ENCODE results near the gene SCLT1. TPM values are rescaled to one million over a fixed set of nuclear protein-coding genes. Genes with fewer than 3 reads are reported as not detected.

Gene SCLT1
- total and polyA plus RNA-seq, 2 experiments from 2014 or later = 5.7 to 13.9 TPM

GRCh38 chr4:128980816-128981326 is 112.5 kb downstream of the SCLT1 start:
- Histone ChIP-seq H3K36me3 (no peaks in the 10 kb centered on the region), H3K9me3 (ENCODE audit: low read depth) (no peaks in the 10 kb centered on the region), H3K4me3 (no peak overlapping the region), H3K27me3 (no peaks in the 10 kb centered on the region), H3K4me1 (ENCODE audit: low read depth) (no peaks in the 10 kb centered on the region), H3K27ac (no peak overlapping the region)
- no peak for DNase-seq (ENCODE audit: low read depth in 1 of 2, low spot score in 1 of 2)
- TF ChIP-seq CTCF (IDR thresholded peaks at IDR 0.05; ENCODE audit: low read depth, low read length) = no peak

- no peaks in the 10 kb centered on the region for H3K4me1 ChIP-seq (ENCODE audit: low read depth)
- H3K27ac ChIP-seq = no peak overlapping the region
- DNase-seq (ENCODE audit: low read depth in 1 of 2, low spot score in 1 of 2) = peak in 1 of 2 donors; percentile 83
- no peaks in the 10 kb centered on the region for H3K27me3 ChIP-seq
- no peak overlapping the region for H3K4me3 ChIP-seq
- no peaks in the 10 kb centered on the region for H3K9me3 ChIP-seq (ENCODE audit: low read depth)
- TF ChIP-seq CTCF (IDR thresholded peaks at IDR 0.05; ENCODE audit: low read depth, low read length) = no peak
- no peaks in the 10 kb centered on the region for H3K36me3 ChIP-seq
These were observed 113.4 kb downstream of the SCLT1 start for GRCh38 chr4:128979934-128980333.

- no peak overlapping the region for H3K27ac ChIP-seq
These were observed 114.4 kb downstream of the SCLT1 start for GRCh38 chr4:128978985-128979384.

GRCh38 chr4:128974136-128974581 is 119.2 kb downstream of the SCLT1 start:
- no peak overlapping the region for H3K27ac ChIP-seq
- peak in 1 of 2 donors; percentile 6 for DNase-seq (ENCODE audit: low read depth in 1 of 2, low spot score in 1 of 2)
- no peaks in the 10 kb centered on the region for H3K36me3 ChIP-seq
- no peak for TF ChIP-seq CTCF (IDR thresholded peaks at IDR 0.05; ENCODE audit: low read depth, low read length)
- H3K9me3 ChIP-seq (ENCODE audit: low read depth) = no peaks in the 10 kb centered on the region
- no peaks in the 10 kb centered on the region for H3K4me1 ChIP-seq (ENCODE audit: low read depth)
- no peaks in the 10 kb centered on the region for H3K27me3 ChIP-seq
- H3K4me3 ChIP-seq = no peak overlapping the region

More at GRCh38 chr4:128978985-128979384, 114.4 kb downstream of the SCLT1 start:
- Histone ChIP-seq H3K4me3 (no peak overlapping the region), H3K9me3 (ENCODE audit: low read depth) (no peaks in the 10 kb centered on the region), H3K27me3 (no peaks in the 10 kb centered on the region), H3K4me1 (ENCODE audit: low read depth) (no peaks in the 10 kb centered on the region), H3K36me3 (no peaks in the 10 kb centered on the region)
- DNase-seq (ENCODE audit: low read depth in 1 of 2, low spot score in 1 of 2) = no peak
- TF ChIP-seq CTCF (IDR thresholded peaks at IDR 0.05; ENCODE audit: low read depth, low read length) = no peak

GRCh38 chr4:128973384-128973783 is 120.0 kb downstream of the SCLT1 start:
- Histone ChIP-seq H3K27ac (no peak overlapping the region), H3K4me1 (ENCODE audit: low read depth) (no peaks in the 10 kb centered on the region), H3K36me3 (no peaks in the 10 kb centered on the region), H3K9me3 (ENCODE audit: low read depth) (no peaks in the 10 kb centered on the region), H3K4me3 (no peak overlapping the region), H3K27me3 (no peaks in the 10 kb centered on the region)
- TF ChIP-seq CTCF (IDR thresholded peaks at IDR 0.05; ENCODE audit: low read depth, low read length) = no peak
- DNase-seq (ENCODE audit: low read depth in 1 of 2, low spot score in 1 of 2) = no peak

Measured in cardiac muscle cell (in vitro differentiated cells and primary cell).